Measurements from ENCODE around the gene QKI.
"Not testable (repeated sequence)": the region's sequence is repeated elsewhere in the genome, so short reads cannot be mapped to it uniquely, and the experiment has no call there.

QKI gene

GRCh38 chr6:163457637-163458561, 43.4 kb downstream of the QKI start:
- no peak for FAIRE-seq
- DNase-seq (ENCODE audit: insufficient read length, low spot score) = peak; percentile 5
- no peak for TF ChIP-seq POLR2A (IDR thresholded peaks at IDR 0.05; ENCODE audit: low read depth, low read length)

DNA sequence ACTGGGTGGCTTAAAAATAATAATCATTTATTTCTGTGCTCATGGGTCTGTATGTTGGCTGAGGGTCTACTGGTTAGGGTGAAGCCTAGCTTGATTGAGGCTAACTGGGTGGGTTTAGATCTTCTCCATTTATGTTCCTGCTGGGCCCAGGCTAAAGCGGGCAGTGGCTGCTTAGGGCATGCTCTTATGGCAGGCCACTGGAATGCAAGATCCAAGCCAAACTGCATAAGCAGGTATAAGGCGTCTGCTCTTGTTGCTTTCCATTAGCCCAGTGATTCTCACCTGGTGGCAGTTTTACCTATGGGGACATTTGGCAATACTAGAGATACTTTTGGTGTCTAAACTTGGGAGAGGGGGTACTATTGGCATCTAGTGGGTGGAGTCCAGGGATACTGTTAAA, 44.5 kb downstream of the QKI start:
- no peak for TF ChIP-seq POLR2A (IDR thresholded peaks at IDR 0.05; ENCODE audit: low read depth, low read length)
- no peak for DNase-seq (ENCODE audit: insufficient read length, low spot score)
- FAIRE-seq = no peak

- no peak for TF ChIP-seq POLR2A (IDR thresholded peaks at IDR 0.05; ENCODE audit: low read depth, low read length)
- DNase-seq (ENCODE audit: insufficient read length, low spot score) (no peak), FAIRE-seq (no peak)
Observed at GRCh38 chr6:163459536-163459935, 45.0 kb downstream of the QKI start.

DNA sequence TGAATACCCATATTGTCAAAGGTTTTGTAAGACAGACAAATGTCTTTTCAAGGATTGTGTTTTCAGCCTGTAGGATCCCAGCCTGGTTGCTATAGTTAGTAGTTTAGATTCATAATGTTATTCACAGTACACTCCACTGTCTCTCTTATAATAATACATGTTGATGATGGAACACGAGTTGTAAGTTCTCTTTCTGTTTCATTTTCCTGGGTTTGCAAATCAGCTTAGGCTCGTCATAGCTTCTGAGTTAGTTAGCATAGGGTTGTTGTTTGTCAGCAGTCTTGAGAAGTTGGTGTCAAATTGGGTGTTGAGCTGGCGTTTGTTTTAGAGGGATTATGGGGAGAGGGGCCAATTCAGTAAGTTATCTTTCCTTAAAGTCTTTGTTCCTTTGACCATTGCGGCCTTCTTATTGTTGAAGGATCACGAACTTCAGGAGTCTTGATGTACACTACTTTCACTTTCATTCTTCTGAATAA, 45.8 kb downstream of the QKI start:
- DNase-seq (ENCODE audit: insufficient read length, low spot score) (peak; percentile 0), FAIRE-seq (no peak)
- TF ChIP-seq POLR2A (IDR thresholded peaks at IDR 0.05; ENCODE audit: low read depth, low read length) = no peak

- DNase-seq (ENCODE audit: insufficient read length, low spot score) (no peak), FAIRE-seq (no peak)
- no peak for TF ChIP-seq POLR2A (IDR thresholded peaks at IDR 0.05; ENCODE audit: low read depth, low read length)
Observed at GRCh38 chr6:163461696-163462095, 47.2 kb downstream of the QKI start.

DNA sequence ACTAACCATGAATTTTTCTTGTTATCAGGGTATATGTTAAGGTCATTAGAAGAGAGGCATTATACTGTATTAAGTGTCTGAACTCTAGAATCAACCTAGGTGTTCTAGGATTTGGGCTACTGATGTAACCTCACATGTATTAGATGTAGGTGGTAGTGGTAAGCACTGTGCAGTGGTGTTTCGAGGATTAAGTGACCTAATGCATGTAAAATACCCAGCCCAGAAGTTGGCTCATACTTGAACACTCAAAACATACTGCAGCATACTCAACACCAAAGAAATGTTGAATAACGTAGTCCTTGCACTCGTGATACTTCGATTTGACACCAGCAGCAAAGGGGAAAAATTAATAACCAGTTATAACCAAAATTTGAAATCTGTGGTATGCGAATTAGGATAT, 48.7 kb downstream of the QKI start:
- no peak for DNase-seq (ENCODE audit: insufficient read length, low spot score)
- no peak for TF ChIP-seq POLR2A (IDR thresholded peaks at IDR 0.05; ENCODE audit: low read depth, low read length)
- no peak for FAIRE-seq

GRCh38 chr6:163463795-163464194, 49.3 kb downstream of the QKI start:
- TF ChIP-seq POLR2A (IDR thresholded peaks at IDR 0.05; ENCODE audit: low read depth, low read length) = no peak
- FAIRE-seq (no peak), DNase-seq (ENCODE audit: insufficient read length, low spot score) (no peak)

DNA sequence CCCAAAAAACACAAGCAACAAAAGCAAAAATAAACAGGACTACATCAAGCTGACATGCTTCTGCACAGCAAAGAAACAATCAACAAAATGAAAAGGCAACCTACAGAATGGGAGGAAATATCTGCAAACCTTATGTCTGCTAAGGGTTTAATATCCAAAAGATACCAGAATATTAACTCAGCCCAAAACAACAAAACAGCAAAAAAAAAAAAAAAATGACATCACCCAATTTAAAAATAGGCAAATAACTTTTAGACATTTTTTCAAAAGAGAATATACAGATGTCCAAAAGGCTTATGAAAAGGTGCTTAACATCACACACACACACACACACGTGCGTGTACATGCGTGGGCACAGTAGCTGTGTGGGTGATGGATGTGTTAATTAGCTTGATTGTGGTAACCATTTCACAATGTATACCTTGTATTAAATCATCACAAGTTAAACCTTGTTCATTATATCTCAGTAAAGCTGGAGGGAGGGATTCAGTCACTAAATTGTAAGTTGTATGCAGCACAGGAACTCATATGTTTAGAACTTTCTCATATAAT, 52.4 kb downstream of the QKI start:
- no peak for TF ChIP-seq POLR2A (IDR thresholded peaks at IDR 0.05; ENCODE audit: low read depth, low read length)
- DNase-seq (ENCODE audit: insufficient read length, low spot score) (no peak), FAIRE-seq (no peak)

GRCh38 chr6:163468738-163469137, 54.2 kb downstream of the QKI start:
- no peak for TF ChIP-seq POLR2A (IDR thresholded peaks at IDR 0.05; ENCODE audit: low read depth, low read length)
- FAIRE-seq (no peak), DNase-seq (ENCODE audit: insufficient read length, low spot score) (no peak)

DNA sequence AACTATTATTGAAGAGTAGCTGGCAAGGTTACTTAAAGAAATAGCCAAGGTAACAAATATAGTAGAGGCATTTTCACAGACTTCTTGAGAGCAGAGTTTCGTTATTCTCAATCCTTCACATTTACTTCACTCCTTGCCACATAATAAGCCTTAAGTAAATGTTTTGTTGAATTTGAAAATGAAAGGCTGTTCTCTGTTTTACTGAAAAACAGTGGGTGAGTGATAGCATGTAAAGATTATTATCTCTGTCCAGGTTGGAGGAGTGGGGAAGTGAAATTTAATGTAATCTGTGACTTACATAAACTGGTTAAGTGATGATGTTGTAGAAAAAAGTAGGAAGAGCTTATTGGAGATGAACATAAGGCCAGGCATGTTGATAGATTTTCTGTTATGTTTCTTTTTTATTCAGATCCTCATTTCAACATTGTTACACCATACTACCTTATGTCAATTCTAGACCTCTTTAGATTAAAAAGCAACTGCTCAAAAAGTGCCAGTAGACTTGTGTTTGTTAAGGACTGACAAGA, 55.0 kb downstream of the QKI start:
- FAIRE-seq (no peak), DNase-seq (ENCODE audit: insufficient read length, low spot score) (no peak)
- TF ChIP-seq POLR2A (IDR thresholded peaks at IDR 0.05; ENCODE audit: low read depth, low read length) = no peak

DNA sequence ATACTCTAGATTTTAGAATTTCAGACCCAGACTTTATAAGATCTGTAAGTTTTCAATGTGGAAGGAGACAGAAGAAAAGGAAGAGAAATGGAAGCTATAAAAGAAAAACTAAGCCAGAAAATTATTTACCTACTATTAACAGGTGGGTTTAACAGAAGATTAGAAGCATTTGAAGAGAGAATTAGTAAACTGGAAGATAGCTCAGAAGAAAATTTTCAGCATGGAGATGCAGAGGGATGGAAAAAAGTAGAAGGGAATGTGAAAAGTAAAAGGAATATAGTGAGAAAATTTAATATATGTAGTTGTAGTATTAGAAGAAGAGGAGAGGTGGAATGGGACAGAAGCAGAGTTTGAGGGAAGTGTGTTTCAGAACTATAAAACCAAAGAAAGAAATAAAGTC, 56.1 kb downstream of the QKI start:
- DNase-seq (ENCODE audit: insufficient read length, low spot score) (no peak), FAIRE-seq (no peak)

GRCh38 chr6:163474581-163474980, 60.1 kb downstream of the QKI start:
- DNase-seq (ENCODE audit: insufficient read length, low spot score) = no peak
- TF ChIP-seq POLR2A (IDR thresholded peaks at IDR 0.05; ENCODE audit: low read depth, low read length) = no peak
- FAIRE-seq = no peak

More for the DNA sequence above, 56.1 kb downstream of the QKI start:
- no peak for TF ChIP-seq POLR2A (IDR thresholded peaks at IDR 0.05; ENCODE audit: low read depth, low read length)

DNA sequence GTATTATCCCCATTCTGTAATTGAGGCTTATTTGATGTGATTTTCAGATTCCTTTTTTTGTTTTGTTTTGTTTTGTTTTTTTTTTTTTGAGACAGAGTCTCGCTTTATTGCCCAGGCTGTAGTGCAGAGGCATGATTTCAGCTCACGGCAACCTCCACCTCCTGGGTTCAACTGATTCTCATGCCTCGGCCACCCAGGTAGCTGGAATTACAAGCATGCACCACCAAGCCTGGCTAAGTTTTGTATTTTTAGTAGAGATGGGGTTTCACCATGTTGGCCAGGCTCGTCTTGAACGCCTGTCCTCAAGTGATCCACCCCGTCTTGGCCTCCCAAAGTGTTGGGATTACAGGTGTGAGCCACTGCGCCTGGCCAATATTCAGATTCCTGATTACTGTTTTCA, 62.4 kb downstream of the QKI start:
- not testable (repeated sequence) for FAIRE-seq; DNase-seq (ENCODE audit: insufficient read length, low spot score)

- no peak for DNase-seq (ENCODE audit: insufficient read length, low spot score)
- FAIRE-seq = no peak
- TF ChIP-seq POLR2A (IDR thresholded peaks at IDR 0.05; ENCODE audit: low read depth, low read length) = no peak
Observed at GRCh38 chr6:163483107-163483506, 68.6 kb downstream of the QKI start.

DNA sequence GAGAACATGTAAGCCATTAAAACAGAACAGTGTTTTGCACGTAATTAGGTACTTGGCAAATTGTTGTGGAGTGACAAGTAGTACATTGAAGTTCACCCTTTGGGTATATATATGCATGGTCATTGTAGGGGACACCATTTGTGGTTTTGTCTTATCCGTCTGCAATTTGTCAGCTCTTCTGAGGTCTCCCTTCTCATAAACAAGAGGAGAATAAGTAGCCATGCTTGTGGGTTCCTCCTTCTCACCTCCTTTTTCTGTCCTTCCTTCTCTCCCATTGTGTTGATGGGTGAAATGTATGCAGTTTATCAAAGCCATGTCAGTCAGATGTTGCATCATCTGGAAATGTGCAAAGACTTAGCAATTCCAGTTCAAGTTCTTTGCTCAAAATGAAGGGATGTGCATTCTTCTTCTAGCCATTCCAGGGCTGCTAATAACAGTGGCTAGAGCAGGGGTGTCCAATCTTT, 70.9 kb downstream of the QKI start:
- FAIRE-seq (no peak), DNase-seq (ENCODE audit: insufficient read length, low spot score) (no peak)
- TF ChIP-seq POLR2A (IDR thresholded peaks at IDR 0.05; ENCODE audit: low read depth, low read length) = no peak
